ENCODE data around the gene CYB561A3.
"Not testable (repeated sequence)": the region's sequence is repeated elsewhere in the genome, so short reads cannot be mapped to it uniquely, and the experiment has no call there.

Gene CYB561A3, protein sequence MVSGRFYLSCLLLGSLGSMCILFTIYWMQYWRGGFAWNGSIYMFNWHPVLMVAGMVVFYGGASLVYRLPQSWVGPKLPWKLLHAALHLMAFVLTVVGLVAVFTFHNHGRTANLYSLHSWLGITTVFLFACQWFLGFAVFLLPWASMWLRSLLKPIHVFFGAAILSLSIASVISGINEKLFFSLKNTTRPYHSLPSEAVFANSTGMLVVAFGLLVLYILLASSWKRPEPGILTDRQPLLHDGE

DNA sequence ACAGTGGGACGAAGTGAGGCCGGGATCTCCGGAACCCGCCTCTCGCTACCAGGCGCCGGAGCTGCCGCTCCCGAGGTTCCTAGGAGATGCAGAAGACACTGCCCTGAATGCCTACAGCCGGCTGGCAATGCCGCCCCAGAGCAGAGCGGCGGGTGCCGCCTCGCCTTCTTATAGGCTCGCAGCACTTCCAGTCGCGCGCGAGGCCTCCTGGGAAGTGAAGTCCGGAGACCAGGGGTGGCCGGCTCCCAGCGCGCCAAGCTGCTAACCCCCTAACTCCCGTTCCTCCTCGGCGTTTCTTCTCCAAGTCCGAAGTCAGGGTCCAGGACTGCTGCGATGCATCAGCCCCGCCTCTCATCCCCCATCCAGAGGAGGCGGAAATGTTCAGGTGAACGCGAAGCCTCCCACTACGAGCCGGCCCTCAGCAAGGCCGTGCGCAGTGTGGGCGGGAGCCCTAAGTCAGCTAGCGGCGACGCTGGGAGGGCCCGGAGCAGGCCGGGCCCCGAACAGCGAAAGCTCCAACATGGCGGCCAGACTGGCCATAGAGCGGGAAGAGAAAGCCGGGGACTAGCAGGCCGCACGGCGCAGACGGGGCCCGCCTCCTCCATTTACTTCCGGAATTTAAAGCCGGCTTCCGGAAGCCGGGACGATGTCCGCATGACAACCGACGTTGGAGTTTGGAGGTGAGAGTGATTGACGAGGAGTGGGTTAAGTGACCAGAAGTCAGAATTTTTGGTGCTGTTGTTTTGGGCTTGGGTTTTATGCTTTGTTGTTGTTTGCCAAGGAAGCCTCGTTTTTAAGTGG lies at the start of gene CYB561A3, which contains the start of gene TMEM138:
CYB561A3 (minus strand) TSS at position 142 of the 801 bp plus-strand sequence. CDS start 5,169 bp downstream, outside the sequence.
TMEM138 (plus strand) TSS at position 634 of the 801 bp plus-strand sequence. CDS start 2,017 bp downstream, outside the sequence.
- DNase-seq: peak; percentile 90 to 93

DNA sequence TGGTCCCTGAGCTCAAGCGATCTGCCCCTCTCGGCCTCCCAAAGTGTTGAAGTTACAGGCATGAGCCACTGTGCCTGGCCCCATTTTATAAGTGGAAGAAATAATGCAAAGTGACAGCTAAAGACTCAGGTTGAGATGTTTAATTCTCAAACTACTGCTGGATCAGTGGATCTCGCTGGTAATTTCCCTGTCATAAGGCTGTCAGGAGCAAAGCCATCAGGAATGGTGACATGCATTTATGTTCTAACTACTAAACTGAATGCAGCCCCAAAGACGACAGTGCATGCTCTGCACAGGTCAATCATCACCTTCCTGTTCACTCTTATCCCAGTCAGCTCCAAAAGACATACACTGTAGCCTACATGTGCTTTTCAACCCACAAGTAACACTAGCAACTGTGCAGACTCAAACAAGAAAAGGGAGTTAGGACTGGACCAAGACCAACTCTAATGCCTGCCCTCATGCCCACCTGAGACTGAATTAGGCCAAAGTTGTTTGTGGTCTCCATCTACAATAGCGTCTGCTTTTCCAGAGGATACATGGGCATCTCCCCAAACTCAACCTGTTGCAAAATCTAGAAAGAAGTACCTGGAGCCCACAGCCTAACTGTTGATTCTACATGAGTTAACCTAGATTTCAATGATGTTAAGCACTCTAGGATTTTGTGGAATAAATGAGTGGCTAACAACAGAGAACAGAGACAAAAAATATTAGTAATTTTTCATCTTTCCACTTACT lies 45.5 kb upstream of the CYB561A3 start:
- DNase-seq: no peak

DNA sequence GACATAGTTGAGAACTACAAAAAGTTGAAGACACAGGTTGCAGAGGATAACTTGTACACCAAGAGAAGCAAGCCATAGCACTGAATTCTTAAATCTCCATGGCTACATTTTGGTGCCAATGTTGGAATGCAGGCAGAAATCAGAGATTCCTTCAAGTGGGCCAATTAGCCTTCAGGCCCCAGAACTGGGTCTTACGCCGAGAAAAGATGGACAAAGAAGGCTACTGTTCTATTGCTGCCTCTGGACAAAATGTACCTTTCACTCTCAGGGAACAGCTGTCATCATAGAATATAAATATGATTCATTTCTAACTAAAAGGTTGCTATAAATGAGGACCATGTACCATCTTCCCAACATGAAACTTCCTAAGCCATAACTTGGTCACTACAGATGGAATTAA lies 44.4 kb upstream of the CYB561A3 start:
- DNase-seq: no peak

DNA sequence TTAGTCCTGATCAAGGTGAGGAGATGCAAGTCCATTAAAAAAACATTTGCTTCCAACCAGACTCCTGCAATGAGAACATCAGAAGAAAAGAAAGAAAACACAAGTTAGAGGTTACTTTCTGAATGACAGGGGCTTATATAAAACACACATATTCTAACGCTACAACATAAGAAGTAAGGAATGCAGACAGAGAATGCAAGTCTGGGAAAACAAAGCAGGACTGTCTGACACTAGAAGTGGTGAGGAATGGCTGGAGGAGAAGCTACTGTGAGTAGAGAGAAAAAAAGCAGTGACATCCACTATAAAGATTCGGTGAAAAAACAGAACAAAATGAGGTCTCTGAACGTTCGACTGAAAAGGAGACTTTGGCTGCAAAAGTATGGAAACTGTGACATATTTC lies 43.0 kb upstream of the CYB561A3 start:
- DNase-seq: no peak

DNA sequence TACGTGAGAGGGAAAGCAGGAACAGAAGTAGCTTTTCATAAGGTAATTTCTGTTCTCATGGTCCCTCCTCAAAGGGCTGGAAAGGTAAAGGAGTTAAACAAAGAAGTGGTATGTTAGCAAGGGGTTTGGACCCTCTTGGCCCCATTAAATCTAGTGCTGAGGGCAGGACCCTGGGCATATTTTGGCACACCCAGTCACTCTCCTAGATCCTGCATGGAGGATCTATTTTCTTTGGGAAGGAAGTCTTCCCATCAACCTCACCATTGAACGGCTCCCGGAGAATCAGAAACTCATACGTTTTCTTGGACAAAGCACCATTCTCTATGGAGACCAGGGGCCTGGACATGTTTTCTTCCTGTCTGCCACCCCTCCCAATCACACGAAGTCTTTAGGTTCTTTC lies 42.4 kb upstream of the CYB561A3 start:
- no peak for DNase-seq

DNA sequence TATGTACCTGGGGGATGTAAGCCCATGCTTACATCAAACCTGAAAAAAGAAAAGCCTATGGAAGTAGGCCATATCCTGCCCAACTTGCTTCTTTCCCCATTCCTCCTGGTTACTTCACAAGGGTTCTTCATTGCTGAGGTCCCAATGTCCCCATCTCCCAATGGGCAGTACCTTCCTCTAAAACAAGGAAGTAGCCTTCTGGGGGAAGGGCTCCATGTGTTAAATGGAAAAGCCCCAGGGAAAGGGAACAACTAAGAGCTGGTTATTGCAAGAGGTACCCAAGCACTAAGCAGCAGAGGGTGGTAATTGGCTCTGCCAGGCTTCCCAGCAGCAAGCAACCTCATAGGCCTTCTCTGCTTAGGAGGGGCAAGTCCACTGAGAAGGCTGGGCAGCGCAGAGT lies 42.0 kb upstream of the CYB561A3 start:
- no peak for DNase-seq

DNA sequence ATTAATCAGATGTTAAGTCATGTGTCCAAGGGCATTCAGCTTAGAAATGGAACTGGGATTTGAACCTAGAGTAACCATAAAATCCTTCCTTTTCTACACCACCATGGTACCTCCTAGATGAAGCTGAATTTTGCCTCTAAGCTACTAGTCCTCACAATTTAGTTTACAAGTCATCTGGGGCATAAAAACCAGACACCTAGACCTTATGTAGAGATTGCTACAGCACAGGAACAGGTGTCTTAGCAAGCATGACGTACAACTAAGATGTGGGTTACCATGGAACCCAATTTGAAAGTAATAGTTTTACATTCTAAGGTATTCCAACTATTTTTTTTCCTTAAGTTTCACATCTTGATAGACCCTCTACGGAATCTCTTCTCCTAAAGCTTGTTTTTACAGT lies 39.9 kb upstream of the CYB561A3 start:
- no peak for DNase-seq

DNA sequence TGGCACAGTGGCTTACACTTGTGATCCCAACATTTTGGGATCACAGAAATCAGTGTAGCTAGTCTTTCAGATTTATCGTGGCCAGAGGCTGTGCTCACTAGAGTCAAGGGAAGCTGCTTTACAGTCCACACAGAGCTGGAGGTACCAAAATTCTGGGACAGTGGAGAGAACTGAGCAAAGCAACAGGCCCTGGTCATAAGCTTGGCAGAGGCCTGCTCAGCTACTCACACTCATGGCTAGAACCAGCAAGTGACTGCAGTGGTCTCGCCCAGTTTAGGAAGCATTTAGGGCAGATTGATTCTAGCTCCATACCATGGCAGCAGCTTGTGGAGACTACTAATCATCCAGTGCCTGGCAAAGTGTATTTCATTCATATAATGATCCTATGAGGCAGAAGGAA lies 39.5 kb upstream of the CYB561A3 start:
- DNase-seq: no peak

DNA sequence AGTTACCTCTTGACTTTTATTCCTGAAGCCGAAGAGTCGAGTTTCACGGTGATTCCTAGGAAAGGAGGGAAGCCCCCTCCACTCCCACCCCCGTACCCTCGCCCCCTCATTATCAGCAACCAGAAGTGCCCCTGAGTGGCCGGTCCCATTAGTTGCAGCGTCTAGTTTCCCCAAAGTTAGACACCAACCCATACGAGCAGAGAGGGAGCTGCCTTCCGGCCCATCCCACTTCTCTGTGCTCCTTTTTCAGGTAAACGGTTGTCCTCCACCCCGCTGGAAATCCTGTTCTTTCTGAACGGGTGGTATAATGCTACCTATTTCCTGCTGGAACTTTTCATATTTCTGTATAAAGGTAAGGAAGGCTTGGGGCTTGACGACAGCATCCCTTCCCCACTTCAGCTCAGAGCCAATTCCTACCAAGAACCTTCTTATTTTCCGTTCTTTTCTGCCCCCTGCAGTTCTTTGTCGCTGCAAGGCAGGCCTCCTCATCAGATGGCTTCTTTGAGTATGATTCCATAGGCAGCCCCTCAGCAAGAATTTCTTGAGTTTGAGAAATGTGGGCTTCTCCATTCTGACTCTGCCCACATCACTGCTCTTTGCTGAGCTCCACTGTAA lies 31.4 kb upstream of the CYB561A3 start:
- peak; percentile 15 to 20 for DNase-seq

DNA sequence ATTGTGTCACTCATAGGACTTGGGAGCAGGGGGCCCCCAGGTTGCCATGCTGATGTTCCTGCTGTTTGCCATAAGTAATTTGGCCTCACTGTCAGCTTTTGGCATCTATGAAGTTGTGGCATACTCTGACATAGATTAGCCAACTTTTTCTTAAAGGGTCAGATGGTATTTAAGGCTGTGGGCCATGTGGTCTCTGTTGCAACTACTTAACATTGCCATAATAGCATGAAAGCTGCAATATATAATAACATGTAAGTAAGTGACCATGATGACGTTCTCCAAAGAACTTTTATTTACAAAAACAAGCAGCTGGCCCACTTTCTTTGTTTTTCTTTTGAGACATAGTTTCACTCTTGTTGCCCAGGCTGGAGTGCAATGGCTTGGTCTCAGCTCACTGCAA lies 28.5 kb upstream of the CYB561A3 start:
- DNase-seq: no peak

DNA sequence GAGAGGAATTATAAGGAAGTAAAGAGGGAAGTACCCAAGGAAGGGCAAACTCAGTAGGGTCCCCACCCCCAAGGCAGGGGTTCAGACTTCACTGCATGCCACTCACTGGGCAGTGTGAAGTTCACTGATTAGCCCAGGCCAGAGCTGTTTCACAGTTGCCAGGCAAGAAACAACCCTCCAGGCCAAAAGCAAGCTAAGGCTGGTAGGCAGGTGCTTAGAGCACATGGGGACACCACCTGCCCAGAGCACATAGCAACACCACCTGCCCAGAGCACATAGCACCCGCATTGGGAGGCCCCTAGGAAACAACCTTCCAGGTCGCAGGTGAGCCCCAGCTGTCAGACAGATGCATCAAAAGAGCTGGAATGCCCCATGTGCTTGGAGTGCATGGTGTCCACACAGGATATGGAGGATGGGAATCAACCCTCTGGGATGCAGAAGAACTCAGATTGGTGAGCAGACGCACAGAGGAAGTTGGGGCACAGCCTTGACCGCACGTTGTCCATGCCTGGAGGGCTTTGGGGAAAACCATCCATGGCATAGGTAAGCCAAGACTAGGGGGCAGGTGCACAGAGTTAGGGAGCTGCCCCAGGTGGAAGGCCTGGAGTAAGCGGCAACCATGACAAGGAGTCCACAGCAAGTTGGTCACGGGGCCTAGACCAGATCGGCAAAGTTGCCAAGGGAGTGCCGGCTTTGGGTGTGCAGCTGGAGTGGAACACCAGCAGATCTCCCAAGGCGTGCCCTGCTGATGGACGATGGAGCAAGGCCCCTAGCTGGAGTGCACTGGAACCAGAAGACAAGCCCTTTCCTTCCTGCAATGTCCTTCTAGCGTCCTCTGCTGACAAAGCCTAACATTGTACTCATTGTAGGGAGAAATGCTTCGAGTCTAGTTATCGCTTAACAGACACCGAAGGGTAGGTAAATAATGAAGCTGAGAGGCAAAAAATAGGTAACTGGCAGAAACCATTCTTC lies 22.9 kb upstream of the CYB561A3 start:
- DNase-seq: no peak

DNA sequence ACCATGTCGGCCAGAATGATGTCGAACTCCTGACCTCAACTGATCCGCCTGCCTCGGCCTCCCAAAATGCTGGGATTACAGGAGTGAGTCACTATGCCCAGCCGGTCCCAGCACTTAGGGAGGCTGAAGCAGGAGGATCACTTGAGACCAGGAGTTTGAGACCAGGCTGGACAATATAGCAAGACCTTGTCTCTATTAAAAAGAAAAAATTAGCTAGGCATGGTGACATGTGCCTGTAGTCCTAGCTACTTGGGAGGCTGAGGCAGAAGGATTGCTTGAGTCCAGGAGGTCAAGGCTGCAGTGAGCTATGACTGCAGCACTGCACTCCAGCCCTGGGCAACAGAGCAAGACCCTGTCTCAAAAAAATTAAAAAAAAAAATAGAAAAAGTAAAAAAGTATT lies 22.2 kb upstream of the CYB561A3 start:
- not testable (repeated sequence) for DNase-seq

DNA sequence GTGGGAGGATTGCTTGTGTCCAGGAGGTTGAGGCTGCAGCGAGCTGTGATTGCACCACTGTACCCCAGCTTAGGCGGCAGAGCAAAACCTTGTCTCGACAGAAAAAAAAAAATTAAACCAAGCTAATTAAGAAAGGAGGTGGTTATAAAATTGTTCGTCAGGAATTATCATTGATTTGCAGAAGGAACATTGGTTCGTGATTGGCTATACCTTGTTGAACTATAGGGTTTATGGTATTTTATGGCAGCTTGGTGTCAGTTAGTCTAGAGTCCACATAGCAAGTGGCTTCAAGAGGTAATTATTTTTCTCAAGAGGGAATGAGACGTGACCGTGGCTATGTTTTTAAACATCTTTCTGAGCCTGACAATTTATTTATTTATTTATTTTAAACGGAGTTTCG lies 19.2 kb upstream of the CYB561A3 start:
- no peak for DNase-seq

DNA sequence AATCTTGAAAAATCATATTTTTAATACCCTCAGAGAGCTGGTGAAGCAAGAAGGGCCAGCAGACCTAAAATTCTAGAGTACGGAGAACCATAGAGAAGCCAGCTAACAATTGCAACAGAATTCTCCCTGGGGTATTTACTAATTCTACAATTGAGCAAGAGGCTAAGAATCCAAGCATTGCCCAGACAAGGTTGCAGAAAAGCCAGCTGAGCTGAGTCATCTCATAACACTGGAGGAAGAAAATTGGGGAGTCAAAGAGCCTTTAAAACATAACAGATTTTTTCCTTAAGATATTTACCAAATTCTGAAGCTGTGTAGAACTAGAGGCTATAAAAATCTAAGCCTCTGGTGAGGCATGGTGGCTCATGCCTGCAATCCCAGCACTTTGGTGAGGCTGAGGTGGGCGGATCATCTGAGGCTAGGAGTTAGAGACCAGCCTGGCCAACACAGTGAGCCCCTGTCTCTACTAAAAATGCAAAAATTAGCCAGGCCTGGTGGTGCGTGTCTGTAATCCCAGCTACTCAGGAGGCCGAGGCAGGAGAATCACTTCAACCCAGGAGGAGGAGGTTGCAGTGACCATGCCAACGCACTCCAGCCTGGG lies 17.1 kb upstream of the CYB561A3 start:
- no peak for DNase-seq

DNA sequence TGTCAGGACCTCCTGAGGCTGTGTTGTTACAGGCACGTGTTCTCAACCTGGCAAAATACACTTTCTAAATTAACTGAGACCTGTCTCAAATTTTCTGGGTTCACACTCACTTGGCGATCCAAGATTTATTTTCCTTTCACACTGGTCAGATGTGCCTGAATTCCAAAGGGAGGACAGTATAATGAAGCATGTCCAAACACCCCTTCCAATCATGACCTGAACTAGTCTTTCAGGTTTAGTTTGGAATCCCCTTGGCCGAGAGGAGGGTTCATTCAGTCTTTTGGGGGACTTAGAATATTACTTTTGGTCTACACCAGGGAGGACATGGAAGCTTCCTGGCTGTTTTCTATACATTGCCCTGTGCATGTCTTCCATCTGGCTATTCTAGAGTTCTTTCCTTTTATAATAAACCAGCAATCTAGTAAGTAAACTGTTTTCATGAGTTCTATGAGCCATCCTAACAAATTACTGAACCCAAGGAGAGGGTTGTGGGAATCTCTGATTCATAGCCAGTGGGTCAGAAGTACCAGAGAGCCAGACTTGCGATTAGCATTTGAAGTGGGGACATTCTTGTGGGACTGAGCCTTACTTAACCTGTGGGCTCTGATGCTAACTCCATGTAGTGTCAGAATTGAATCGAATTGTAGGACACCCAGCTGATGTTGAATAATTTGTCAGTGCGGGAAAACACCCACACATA lies 15.9 kb upstream of the CYB561A3 start:
- DNase-seq: no peak

DNA sequence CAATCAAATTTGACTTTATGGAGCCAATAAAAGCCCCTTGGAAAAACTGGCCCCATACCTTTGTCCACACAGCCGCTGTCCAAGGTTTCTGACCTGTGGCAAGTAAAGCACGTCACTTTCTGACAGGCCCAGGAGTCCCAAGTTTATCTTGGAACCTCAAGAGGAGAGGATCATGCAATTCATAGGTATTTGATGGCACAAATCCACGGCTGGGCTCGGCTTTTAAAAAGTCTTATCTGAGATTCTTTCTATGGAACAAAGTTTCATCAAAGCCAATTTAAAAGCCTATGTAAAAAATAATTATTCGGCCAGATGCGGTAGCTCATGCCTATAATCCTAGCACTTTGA lies 14.1 kb upstream of the CYB561A3 start:
- no peak for DNase-seq

DNA sequence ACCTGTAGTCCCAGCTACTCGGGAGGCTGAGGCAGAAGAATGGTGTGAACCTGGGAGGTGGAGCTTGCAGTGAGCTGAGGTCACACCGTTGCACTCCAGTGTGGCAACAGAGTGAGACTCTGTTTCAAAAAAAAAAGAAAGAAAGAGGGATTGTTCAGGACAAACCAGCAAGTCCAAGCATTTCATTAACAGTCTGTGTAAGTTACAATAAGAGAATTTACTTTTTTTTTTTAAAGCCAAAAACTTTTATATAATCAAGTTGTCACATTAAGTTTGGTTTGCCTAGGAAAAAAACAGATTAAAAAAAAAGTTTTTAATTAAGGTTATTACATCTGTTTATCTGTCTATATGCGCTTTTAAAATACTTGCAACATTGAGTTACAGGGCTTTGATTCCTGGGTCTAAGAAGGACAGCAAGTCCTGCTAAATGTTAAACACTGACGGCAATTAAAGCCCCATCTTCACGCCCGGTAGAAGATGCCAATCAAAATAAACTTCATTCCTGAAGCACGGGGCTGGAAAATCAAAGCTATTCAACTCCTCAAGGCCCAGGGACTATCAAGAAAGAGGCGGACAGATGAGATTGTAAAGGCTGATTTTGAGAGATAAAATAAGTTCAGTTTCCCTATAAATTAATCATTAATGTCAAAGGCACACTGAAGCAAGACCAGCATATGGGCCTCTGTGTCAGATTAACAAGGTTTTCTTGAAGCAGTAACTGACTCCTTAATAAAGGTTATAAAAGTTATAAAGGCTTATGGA lies 11.2 kb upstream of the CYB561A3 start:
- DNase-seq: no peak

DNA sequence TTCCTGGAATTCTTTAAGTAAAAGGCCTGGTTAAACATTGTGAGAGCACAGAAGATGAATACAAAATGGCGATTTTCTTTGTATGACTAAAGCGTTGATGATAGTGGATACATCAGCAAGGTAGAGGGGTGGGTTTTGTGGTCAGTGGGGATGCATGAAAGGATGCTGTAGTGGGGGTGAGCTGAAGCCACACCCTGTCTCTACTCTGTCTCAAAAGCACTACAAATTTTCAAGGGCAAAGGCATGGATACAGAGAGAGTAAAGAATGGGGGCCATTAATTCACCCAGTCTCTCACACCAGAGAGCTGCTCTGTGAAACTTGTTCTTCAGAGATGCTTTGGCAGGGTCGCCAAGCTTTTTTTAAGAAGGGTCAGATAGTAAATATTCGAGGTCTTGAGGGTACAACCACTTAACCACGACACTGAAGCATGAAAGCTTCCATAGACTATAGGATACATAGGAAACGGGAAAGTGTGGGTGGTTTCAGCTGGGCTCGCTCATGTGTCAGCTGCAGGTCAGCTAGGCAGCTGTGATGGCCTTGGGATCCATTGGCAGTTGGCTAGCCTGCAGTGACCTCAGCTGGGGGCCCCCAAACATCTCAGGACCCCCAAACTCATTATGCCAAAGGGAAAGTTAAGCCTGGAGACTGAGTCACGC lies 8.8 kb upstream of the CYB561A3 start:
- DNase-seq: no peak
